Measurements from ENCODE around the gene HBD.

Gene HBD

DNA sequence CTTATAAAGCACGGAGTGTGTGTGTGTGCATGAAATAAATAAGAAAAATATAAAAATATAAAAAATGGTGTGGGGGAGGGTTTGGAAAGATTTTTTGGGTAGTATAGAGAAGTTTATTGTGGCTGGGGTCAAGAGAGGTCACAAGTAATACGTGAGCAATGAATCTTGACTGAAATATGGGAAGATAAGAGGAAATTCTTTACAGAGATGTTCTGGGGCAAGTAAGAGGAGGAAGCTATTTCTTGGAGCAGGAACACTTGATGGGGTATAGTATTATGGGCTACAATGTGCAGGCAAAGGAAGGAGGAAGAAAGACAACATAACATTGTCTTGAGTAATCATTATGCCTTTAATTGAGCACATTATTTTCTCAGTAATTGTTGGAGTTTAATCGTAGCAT lies 2.1 kb downstream of the HBD start:
- DNase-seq (ENCODE audit: low read depth) = no peak

DNA sequence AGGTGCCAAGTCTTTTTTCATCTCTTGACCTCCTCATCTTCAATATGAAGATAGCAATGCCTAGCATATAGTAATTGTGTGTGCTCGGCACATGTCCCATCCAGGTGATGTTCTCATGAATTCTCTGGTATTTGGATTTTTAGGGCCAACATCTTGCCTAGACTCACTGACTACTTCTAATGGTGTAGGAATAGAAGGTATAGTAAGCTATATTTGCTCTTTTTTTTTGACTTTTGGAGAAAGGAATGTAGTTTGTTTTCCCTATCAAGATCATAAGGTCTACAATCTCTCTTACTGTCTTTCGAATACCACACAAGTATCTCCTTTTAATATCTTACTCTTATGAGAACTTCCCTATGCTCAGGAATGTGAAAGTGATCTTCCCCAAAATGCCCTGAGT lies 3.2 kb downstream of the HBD start:
- no peak for DNase-seq (ENCODE audit: low read depth)

DNA sequence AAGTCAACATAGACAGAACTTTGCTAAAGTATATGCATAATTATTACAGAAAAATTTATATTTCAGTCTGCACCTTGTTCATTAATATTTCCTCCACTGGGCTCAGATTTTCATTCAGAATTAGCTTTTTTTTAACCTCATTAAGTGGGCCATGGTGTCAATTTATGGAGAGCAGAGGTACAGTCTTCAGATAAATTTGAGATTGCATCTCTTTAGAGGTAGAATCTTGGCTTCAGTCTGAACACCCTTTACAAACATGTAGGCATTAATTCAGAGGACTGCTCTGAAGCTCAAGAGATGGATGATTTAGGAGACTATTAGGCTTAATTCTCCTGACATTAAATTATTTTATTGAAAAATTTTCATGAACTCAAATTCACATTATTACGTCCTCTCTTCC lies 4.0 kb downstream of the HBD start:
- no peak for DNase-seq (ENCODE audit: low read depth)

DNA sequence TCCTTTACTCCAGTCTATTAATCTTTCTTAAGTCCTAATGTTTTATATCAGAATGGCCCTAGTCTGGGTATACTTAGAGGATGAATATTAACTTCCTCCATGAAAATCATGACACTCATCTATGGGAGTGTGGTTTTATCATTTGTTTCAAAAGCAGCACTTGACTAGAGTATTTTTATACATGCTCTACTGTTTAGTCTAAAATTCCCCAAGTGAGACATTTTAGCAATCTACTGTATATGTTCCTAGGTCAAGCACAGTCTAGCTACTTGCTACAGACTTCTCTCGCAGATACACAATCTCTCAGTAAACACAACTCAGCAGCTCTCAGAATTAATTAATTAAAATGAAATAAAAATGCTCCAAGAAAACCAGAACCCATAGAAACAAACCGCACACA lies 4.5 kb downstream of the HBD start:
- no peak for DNase-seq (ENCODE audit: low read depth)

DNA sequence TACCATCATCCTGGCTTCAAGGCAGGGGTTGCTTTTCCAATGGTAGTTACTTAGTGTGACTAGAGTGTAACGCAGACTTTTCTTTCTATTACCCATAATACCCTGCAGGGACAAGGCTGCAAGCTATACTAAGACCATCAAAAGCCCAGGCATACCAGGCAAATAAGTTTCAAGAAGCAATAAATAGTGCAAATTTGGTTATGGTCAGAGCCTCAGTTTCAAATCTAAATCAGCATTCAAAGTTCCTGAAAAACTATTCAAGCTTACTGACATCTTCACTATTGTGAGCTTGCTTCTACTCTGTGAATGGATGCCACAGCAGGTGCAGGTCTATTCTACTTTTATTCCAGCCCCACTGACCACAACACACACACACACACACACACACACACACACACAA lies 4.9 kb downstream of the HBD start:
- DNase-seq (ENCODE audit: low read depth) = no peak

DNA sequence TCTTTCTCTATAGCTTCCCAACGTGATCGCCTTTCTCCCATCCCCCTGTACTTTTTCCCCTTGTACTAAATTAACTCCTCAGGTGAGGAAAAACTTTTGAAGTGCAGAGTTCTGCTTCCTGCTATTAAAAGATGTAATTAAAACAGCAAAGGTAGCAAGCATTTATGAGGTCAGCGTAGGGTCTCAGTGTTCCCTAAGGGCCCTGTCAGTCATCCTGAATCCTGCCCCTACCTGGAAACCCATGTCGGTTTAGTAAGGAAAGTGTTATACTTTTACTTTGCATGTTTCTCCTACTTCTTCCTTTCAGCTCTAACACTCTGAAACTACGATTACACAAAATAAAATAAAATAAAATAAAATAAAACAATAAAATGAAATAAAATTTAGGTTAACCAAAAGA lies 6.2 kb downstream of the HBD start:
- DNase-seq (ENCODE audit: low read depth) = no peak

DNA sequence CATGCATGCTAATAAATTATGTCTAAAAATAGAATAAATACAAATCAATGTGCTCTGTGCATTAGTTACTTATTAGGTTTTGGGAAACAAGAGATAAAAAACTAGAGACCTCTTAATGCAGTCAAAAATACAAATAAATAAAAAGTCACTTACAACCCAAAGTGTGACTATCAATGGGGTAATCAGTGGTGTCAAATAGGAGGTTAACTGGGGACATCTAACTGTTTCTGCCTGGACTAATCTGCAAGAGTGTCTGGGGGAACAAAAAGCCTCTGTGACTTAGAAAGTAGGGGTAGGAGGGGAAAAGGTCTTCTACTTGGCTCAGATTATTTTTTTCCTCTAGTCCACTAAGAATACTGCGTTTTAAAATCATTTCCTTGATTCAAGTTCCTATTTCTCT lies 6.6 kb downstream of the HBD start:
- DNase-seq (ENCODE audit: low read depth) = no peak

DNA sequence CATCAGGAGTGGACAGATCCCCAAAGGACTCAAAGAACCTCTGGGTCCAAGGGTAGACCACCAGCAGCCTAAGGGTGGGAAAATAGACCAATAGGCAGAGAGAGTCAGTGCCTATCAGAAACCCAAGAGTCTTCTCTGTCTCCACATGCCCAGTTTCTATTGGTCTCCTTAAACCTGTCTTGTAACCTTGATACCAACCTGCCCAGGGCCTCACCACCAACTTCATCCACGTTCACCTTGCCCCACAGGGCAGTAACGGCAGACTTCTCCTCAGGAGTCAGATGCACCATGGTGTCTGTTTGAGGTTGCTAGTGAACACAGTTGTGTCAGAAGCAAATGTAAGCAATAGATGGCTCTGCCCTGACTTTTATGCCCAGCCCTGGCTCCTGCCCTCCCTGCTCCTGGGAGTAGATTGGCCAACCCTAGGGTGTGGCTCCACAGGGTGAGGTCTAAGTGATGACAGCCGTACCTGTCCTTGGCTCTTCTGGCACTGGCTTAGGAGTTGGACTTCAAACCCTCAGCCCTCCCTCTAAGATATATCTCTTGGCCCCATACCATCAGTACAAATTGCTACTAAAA lies 7.5 kb downstream of the HBD start, which contains the start of gene HBB:
HBB (minus strand) TSS at position 340 of the 579 bp plus-strand sequence; CDS start at position 290, 50 bp downstream.
- DNase-seq (ENCODE audit: low read depth) = no peak

DNA sequence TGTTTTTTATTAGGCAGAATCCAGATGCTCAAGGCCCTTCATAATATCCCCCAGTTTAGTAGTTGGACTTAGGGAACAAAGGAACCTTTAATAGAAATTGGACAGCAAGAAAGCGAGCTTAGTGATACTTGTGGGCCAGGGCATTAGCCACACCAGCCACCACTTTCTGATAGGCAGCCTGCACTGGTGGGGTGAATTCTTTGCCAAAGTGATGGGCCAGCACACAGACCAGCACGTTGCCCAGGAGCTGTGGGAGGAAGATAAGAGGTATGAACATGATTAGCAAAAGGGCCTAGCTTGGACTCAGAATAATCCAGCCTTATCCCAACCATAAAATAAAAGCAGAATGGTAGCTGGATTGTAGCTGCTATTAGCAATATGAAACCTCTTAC lies 8.8 kb downstream of the HBD start:
- DNase-seq (ENCODE audit: low read depth) = no peak

DNA sequence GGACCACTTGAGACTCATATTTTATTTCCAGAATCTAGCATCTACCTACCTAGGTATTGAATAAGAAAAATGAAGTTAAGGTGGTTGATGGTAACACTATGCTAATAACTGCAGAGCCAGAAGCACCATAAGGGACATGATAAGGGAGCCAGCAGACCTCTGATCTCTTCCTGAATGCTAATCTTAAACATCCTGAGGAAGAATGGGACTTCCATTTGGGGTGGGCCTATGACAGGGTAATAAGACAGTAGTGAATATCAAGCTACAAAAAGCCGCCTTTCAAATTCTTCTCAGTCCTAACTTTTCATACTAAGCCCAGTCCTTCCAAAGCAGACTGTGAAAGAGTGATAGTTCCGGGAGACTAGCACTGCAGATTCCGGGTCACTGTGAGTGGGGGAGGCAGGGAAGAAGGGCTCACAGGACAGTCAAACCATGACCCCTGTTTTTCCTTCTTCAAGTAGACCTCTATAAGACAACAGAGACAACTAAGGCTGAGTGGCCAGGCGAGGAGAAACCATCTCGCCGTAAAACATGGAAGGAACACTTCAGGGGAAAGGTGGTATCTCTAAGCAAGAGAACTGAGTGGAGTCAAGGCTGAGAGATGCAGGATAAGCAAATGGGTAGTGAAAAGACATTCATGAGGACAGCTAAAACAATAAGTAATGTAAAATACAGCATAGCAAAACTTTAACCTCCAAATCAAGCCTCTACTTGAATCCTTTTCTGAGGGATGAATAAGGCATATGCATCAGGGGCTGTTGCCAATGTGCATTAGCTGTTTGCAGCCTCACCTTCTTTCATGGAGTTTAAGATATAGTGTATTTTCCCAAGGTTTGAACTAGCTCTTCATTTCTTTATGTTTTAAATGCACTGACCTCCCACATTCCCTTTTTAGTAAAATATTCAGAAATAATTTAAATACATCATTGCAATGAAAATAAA lies 9.5 kb downstream of the HBD start:
- DNase-seq (ENCODE audit: low read depth) = no peak

DNA sequence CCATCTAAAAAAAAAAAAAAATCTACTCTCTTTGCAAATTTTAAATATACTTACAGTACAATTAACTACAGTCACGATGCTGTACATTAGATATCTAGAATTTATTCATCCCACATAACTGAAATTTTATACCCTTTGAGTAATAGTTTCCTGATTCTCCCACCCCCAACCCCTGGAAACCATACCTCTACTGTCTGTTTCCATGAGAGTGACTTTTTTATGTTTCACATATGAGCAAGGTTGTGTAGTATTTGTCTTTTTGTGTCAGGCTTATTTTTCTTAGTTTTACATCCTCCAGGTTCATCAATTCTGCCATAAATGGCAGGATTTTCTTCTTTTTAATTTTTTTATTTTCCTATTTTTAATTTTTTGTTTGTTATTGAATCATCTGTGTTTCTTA lies 10.6 kb downstream of the HBD start:
- DNase-seq (ENCODE audit: low read depth) = no peak

DNA sequence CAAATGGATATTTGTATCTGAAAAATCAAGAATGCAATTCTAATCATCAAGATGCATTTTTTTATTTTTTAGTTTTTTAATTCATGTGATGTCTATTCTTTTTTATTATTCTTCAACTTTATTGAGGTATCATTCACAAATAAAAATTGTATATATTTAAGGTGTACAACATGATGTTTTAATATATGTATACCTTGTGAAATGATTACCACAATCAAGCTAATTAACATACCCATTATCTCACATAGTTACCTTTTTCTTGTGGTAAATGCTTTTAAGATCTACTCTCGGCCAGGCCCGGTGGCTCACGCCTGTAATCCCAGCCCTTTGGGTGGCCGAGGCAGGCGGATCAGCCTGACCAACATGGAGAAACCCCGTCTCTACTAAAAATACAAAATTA lies 11.1 kb downstream of the HBD start:
- DNase-seq (ENCODE audit: low read depth) = no peak

DNA sequence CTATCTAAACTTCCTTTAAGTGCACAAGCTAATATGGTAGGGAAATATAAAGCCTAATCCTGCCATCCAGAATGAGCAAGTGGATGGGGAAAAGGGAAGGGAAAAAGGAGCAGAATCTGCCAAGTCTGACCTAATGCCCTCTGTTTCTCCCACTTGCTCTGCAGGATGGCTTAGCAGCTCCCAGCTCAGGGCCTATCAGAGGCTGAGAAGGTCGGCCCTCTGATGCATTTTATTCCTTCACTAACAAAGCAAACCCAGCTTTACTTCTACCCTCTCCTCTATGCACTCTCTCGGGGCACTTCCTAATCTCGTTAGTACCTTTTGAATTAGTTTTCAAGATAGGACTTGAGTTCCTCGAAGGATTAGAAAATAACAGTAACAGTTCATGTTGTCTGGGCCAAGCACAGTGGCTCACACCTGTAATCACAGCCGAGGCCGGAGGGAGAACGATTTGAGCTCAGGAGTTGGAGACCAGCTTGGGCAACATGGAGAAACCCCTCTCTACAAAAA lies 23.9 kb downstream of the HBD start:
- no peak for DNase-seq (ENCODE audit: low read depth)

DNA sequence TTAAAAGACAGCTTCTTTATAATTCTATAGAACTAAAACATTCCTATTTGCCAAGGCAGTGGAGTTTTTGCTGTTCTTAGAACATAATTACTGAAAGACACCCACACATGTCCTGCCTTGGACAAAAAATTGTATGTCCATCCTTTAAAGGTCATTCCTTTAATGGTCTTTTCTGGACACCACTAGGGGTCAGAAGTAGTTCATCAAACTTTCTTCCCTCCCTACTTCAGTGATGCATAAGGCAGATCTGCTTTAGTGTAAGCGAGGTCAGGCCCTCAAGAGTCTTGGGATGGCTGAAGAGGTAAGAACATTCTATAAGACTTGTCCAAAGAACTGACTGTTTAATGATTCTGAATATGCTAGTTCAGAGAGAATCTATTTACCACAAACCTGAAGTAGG lies 29.5 kb downstream of the HBD start:
- DNase-seq (ENCODE audit: low read depth) = peak; percentile 85

DNA sequence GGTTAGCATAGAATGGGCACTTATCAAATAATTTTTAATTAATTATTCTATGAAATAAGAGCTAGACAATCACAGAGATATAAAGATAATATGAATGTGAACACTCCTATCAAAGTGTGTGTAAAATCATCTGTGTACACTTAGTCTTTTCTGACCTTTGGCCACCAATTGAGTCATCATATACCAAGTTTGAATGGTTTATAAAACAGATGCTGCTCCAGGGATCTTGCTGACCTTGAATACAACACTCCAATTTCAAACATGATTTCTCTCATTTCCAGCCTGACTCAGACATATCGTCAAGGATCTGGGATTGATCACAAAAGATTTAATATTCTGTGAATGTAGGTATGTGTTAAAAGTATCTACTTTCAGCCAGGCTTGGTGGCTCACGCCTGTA lies 30.9 kb downstream of the HBD start:
- DNase-seq (ENCODE audit: low read depth) = peak; percentile 62

DNA sequence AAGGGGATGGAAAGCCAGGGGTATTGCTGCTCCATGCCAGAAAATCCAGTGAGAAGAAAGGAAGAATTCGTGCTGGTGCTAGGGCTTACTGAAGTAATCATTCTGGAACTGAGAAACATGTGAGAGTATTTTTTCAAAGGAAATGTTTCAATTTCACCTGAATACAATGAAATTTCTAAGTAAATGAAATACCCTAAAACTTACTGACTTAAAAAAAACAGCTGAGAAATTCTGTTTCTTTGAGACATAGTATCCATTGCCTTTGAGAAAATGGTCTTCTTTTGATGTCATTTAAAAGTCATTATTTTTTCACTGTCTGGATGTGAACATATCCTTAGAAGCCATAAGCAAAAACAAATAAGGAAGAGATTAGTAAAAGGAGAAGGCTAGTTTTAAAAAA lies 33.7 kb downstream of the HBD start, which contains the start of gene OR51V1:
OR51V1 (minus strand) TSS at position 101 of the 400 bp plus-strand sequence; CDS start at position 101, 0 bp downstream.
- DNase-seq (ENCODE audit: low read depth) = no peak

DNA sequence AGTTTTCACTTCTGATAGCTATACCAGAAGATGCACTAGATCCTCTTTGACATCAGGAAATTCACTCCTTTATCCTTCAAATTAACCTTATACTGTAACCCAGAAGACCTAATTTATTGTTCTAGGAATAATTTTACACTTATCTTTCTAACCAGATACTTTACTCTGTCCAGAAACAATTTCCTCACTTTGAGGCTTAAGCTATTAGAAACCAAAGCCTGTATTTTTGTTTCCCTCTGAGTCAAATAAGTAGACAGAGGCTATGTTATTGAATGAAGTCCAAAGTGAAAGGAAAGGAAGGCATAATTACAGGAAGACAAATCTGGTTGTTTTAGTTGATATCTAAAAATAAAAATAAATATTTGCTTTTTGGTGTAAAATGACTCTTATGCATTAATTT lies 36.0 kb downstream of the HBD start:
- DNase-seq (ENCODE audit: low read depth) = no peak

DNA sequence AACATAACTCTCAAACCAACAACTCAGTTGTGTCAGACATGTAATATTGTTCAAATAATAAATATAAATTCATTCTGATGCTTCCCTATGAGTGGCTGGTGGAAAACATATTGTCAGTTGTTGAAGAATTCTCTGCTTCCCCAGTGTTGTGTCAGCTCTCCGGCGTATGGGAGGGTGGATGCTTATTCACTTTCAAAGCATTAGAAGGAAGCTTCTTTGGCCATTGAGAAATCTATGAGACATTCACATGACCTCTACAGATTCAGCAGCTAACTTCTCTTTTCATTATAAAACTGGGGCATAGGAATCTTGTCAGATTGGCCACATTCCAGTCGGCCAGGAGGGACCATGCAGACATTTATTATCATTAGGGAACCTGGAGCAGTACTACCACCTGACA lies 36.7 kb downstream of the HBD start:
- DNase-seq (ENCODE audit: low read depth) = peak; percentile 90

DNA sequence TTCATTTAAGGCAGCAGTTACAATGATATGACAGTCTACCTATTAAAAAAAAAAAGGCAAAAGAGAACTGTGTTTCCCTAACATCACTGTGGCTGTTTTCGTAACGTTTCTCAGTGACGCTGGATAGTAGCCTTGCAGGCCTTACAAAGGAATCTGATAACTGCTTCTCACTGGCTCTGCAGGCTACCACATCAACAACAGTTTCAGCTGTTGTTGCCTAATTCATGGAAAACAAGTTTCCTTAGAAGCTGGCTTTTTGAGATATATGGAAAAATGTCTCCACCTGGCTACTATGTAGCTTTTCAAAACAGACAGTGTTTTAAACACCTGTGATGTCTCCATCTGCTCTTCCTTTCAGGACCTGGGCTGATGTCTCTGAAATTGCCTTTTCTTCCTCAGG lies 37.6 kb downstream of the HBD start:
- peak; percentile 48 for DNase-seq (ENCODE audit: low read depth)

DNA sequence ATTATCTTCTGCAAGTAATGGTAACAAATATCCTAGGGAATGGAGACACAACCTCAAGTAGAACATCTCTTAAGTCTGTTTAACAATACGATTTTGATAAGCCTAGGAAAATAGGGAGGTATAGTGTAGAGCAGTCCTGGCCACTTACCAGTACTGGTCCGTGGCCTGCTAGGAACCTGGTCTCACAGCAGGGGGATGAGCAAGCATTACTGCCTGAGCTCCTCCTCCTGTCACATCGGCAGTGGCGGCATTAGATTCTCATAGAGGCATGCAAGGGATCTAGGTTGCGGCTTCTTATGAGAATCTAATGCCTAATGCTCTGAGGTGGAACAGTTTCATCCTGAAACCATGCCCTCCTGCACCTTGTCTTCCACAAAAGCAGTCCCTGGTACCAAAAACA lies 38.2 kb downstream of the HBD start:
- DNase-seq (ENCODE audit: low read depth) = no peak

DNA sequence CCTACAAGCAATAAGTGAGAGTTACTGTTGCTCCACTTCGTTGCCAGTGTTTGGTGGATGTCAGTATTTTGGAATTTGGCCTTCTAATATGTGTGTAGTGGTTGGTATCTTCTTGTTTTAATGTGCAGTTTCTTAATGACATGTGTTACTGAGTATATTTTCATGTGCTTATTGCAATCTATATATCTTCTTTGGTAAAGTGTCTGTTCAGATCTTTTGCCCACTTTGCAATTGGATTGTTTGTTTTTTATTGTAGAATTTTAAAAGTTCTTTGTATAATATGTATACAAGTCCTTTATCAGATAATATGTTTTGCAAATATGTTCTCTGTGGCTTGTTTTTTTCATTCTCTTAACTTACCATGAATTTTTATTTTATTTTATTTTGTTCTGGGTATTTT lies 41.5 kb downstream of the HBD start:
- no peak for DNase-seq (ENCODE audit: low read depth)

DNA sequence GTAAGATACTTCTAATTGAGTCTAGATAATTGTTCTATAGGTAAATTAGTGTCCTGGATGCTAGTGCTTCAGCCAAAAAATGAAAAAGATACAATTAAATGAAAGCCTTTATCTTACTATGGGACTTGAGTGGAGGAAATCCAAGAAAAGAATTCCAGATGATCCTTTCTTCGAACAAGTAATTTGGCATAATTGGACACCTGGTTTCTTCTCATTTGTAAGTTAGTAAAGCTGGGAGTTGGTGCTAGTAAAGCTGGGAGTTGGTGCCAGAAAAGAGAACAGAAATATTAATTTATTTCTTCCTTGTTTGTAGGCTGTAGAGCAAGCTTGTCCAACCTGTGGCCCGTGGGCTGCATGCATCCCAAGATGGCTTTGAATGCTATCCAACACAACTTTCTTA lies 46.1 kb downstream of the HBD start:
- no peak for DNase-seq (ENCODE audit: low read depth)
